Activated CD4-positive, alpha-beta T cell treated with anti-CD3 and anti-CD28 coated beads for 24 hours (primary cell): Measurements from ENCODE around the gene GOLT1A.

Experiments
- DNase-seq, 2 donors: peaks; one replicate each; pipeline ENCODE4 v3.0.0-alpha.2; 2020; ENCODE audit warnings: low read depth in 2 of 2

Gene GOLT1A

DNA sequence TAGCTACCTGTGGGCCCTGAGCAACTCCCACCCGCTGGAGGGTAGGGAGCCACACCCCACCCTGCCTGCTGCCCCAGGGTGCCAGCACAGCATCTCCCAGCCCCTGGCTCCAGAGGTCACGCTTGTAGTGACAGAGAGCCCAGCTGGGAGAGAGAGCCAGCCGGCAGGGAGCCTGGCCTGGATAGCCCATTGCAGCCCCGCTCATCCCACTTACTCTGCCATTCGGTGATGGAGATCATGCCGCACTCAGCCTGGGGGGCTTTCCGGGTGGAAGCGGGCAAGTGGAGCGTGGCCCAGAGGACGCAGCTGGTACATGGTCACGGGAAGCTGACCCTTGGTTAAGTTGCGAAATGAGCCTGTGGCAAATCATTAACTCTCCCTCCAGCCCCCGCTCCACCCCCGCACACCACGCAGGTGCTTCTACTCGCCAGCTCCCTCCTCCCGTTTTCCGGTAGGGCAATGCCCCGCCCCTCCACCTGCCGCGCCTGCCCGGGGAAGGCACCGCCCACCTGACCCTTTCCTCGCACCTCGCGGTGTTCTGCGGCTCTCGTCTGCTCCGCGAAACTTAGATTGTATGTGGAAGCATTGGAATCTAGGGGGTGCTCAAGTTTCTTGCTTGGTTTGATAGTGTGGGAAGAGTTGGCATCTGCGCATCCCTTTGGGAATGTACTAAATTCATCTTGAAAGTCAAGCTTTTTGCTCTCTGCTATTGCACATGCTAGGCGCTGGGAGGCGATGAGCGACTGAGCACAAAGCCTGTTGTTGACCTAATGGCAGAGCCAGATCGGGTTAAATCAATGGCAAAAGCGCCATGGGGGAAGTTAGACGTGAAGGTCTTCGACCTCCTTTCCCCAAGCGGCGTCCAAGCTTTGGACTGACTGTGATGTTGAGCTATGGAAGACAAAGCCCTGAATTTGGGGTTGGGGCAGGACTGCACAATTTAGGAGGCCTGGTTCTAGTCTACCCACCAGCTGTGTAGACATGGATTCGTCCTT is at the start of gene GOLT1A:
Gene GOLT1A, minus strand, starts transcription at position 321 of the 995 bp plus-strand sequence. Its CDS starts 82 bp downstream, at position 239.
- DNase-seq, result peak in 1 of 2 donors; percentile 42

DNA sequence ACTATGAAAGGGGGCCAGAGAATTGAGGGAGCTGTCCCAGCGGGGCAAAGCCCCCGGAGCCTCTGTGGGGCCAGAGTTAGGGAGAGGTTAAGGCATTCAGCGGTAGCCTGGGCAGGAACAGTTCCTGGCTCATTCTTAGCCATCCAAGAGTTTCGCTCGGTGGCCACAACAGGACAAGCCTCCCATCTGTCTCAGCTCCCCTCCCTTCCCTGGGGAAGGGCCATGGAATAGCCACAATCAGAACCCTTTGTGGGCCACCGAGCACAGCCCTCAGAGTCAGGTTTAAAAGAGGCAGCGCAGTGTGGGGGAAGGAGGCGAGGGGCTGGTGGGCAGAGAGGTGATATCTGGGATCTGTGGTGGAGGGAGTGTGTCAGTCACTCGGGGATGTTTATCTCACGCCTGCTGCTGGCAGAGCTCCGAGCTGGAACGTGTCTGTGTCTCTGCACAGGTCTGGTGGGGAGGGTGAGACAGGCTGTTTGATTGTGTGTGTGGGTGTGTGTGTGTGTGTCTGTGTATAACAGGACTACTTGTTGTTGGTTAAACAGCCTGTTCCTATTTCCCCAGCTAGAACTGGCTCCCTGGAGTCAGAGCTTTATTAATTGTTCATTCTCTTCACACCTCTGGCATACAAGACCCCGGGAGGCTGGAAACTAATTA is 49.6 kb upstream of the GOLT1A start:
- no peak for DNase-seq

- no peak for DNase-seq
Measured at GRCh38 chr1:204262506-204263253, 48.9 kb upstream of the GOLT1A start.

DNA sequence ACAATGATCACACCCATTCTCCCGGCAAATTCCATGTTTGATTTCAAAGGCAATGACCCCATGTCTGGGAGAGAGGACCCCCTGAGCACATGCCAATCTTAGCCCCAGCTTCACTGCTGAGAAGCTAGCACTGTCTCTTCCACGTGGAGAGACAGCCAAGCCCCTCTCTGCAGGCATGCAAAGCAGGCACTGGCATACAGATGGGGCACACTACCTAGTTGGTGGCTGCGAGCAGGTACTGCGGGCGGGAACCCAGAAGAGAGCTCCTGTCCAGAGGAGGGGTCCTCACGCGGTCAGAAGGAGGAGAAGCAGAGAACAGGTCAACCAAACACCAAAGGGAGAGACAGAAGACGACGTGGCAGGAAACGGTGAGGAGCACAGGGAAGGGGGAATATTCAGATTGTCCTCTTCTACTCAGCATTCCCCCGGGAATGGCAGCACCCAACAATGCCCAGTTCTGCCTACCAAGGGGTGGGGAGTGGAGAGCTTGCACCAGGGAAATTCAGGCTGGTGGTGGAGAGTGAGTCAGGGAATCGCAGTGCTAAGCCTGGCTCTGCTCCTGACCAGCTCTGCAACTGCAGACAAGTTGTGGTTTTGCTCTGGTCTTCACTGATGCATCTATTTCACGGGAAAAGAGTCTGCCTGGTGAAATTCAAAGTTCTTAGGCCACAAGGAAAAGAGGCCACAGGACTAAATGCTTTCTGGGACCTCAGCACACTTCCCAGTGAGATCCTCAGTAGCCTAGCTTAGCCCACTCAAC is 48.1 kb upstream of the GOLT1A start:
- DNase-seq, result no peak

DNA sequence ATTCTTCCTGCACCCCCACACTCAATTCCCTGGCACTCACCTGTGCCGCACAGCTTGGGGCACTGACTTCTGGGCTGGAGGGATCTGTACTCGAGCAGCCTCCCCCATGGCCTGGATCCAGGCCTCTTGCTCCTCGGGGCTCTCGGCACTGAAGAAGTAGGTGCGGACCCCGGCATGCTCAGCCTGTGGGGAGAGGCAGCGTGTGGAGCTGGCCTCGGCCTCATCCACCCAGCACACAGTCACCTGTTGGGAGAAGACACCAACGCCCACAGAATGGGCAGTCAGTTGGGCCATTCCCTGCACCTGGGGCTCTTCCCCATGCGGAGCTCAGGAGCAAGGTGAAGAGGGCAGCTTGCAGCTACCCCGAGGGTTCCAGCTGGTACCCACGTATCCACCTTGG is 47.5 kb upstream of the GOLT1A start:
- no peak for DNase-seq

GRCh38 chr1:204260601-204261197 is 46.9 kb upstream of the GOLT1A start:
- no peak for DNase-seq

DNA sequence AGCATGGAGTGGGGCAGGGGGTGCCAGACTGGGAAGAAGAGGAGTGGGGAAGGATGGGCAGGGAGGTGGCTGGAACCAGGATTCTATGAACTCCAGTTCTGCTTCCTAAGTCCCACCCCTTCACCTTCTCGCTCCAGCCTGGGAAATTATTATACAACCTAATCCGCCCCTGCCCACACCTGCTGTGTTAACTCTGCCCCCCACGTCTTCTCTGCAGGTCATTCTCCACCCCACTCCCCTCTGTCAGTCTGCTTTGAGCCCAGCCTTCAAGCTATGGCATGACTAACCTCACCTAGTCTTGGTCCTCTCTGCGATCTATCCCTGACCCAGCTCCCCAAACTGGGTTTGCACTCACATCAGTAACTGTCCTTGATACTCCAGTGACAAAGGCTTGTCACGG is 46.0 kb upstream of the GOLT1A start:
- no peak for DNase-seq

DNA sequence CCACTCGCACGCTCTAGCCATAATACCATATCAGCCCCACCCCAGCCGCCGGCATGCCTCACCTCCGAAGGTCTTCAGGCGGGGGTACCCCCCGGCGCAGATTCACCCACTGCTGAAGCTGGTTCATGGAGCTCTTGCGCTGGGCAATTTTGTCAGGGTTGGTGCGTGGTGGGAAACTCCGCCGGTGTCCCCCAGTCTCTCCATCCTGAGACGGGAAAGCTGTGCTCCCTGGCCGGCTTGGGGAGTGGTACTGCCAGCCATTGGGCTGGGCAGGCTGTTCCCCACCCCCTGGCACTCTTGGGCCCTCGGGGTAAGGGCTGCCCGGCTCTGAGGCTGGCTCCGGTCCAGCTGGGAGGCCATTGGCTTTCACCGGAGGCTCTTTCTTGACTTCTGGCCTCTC is 45.4 kb upstream of the GOLT1A start:
- no peak for DNase-seq

DNA sequence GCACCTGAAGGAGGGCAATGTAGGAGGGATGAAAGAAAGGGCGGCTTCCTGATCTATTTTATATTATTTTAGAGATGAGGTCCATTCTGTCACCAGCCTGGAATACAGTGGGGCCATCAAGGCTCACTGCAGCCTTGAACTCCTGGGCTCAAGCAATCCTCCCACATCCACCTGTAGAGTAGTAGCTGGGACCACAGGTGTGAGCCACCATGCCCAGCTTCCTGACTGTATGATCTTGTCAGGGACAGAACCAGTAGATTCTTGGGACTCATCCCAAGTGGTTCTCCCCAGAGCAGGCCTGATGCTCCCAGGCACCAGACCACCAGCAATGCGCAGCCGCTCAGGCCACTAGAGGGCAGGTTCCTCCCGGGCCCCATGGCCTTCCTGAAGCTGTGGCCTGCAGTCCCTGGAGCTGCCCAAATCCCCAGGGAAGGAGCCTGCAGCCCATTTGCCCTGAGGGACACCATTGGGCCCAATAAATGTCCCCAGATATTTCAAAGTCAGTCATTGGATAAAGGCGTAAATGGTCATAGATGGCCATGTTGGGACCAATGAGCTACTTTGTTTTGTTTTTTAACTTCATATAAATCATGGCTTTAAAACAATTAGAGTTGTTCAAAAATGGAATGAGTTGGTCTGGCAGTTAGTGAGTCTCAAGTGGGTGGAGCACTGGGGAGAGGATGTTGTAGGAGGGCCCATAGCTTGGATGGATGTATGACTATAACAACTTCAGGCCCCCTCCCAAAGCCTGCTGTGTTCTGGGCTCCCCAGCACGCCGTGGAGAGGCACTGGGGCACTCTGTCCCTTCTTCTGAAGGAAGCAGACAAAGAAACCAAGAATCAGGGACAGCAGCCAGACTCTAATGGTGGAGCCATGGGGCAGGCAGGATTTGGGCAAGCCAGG is 44.7 kb upstream of the GOLT1A start:
- DNase-seq, result peak; percentile 6 to 25

GRCh38 chr1:204257446-204257845 is 43.7 kb upstream of the GOLT1A start:
- no peak for DNase-seq

- DNase-seq, result no peak
Measured at GRCh38 chr1:204256531-204256930, 42.7 kb upstream of the GOLT1A start.

DNA sequence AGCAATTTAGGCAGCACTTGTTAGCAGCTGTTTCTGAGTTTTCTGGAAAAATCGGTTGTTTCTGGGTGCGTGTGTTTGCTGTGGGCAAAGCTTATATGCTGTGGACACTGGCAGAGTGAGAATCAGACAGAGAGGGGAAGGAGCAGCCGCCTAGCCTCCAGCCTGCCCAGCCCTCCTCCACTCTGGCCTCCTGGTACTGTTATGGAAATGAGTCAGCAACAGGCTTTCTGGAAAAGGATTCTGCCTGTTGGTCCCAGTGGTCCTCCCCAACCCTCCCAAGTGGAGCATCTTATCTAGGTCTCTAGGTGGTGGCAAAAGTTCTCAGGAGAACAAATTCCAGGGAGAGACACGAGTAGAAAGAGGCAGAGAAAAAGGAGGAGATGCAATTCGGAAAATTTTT is 42.2 kb upstream of the GOLT1A start:
- DNase-seq, result no peak

DNA sequence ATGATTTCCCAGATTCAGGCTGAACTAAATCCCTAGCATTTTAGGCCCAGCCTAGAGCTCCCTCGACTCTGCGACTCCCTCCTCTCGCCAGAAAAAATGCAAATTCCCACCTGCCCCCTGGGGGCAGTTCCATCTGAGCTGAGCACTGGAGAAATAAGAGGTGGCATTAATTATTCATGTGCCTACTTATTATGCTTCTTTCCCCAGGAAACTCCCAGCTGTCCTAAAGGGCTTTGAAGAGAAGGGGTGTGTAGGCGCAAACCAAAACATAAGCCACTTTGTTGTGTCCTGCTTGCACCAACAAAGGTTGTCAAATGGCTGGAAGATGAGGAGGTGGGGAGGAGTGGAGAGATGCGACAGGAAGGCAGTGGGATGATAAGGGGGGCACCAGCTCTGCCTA is 41.4 kb upstream of the GOLT1A start:
- no peak for DNase-seq

DNA sequence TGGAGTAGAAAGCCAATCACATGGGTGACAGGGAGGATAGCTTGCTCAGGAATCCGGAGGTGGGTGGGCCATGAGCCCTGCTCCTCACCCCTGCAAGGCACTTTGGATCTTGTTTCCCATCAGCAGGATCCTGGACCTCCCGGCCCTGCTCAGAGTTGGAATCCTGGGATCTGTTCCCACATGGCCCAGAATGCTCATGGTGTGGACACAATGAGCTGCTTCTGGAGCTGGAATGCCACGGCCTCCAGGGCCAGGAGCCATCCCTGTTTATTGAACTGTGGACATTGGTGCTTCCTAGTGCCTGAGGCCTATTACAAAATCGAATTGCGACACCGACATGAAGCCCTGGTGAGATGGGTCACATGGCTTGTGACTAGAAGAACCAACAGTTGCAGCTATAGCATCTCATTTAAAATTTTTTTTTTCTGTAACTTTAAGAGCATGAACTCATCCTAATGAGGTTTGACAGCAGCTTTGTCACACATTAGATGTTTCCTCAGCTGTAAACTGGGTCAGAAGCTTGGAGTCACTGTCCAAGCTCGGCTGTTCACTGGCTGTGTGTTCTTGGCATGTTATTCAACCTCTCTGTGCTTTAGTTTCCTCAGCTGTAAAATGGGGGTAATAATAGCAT is 40.4 kb upstream of the GOLT1A start:
- no peak for DNase-seq

GRCh38 chr1:204251926-204252689 is 38.3 kb upstream of the GOLT1A start:
- DNase-seq, result no peak

- no peak for DNase-seq
Measured at GRCh38 chr1:204251286-204251685, 37.5 kb upstream of the GOLT1A start.

- no peak for DNase-seq
Measured at GRCh38 chr1:204250428-204251030, 36.7 kb upstream of the GOLT1A start.

DNA sequence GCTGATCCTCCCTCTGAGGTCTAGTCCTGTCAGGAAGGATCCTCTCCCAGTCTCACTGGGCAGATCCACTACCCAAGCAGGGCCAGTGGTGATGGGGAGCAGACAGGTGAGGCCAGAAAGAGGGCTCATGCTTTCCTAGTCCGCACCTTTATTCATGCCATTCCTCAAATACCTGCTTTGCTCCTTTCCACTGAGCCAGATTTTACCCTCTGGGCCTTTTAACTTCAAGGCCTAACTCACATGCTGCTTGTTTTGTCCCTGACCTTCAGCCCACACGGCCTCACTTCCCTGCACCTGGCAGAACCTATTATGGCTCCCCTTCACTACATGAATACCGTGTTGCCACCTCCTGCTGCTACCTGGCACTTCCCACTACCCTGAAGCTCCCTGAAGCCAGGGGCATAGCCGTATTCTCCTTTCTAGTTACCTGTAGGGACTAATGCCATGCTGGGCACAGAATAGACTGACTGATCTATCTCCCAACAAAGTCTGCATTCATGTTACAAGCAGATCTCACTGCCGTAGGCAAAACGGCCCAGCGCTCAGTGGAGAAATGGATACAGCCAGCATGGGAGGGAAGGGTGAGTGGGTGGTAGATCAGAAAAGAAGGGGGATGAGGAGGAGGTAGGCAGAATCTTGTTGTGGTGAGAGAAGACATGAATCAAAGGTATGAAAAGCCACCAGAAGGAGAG is 36.1 kb upstream of the GOLT1A start:
- no peak for DNase-seq
